ENCODE data around the gene FXYD6. TPM values are rescaled to one million over a fixed set of nuclear protein-coding genes. Genes with fewer than 3 reads are reported as not detected.

Gene FXYD6
- total RNA-seq, 1 experiment from 2014 or later = not detected

- Histone ChIP-seq H3K9me2 (replicated peaks; ENCODE audit: low read length) (no peaks in the 10 kb centered on the region), H3K9ac (ENCODE audit: low read length) (no peak overlapping the region), H4K20me1 (ENCODE audit: low read length) (no peaks in the 10 kb centered on the region), H3K36me3 (ENCODE audit: low read depth, low read length) (no peaks in the 10 kb centered on the region), H3K4me1 (ENCODE audit: insufficient read depth, low read length) (no peaks in the 10 kb centered on the region), H3K4me2 (ENCODE audit: low read length) (no peak overlapping the region), H3K79me2 (ENCODE audit: low read length) (no peaks in the 10 kb centered on the region), H3K27ac (ENCODE audit: low read length) (no peak overlapping the region), H2AFZ (ENCODE audit: low read length) (no peak overlapping the region), H3K4me3 (ENCODE audit: low read length) (no peak overlapping the region), H3F3A (ENCODE audit: low read length, unreplicated experiment) (no peaks in the 10 kb centered on the region), H3K9me3 (ENCODE audit: low read length) (no peaks in the 10 kb centered on the region), H3K27me3 (ENCODE audit: low read length) (peaks cover 84% of the 10 kb centered on the region)
- ATAC-seq = no peak
- DNase-seq = no peak
- no TSS peak for BruUV-seq (replicated peaks)
- intact Hi-C loops (cut with micrococcal nuclease) = no loop called here
- POLR2A ChIA-PET (ENCODE audit: unreplicated experiment) = no interaction called here
- TF ChIP-seq CTCF (conservative IDR thresholded peaks at IDR 0.05; ENCODE audit: low read depth, low read length) (no peak), EZH2phosphoT487 (IDR thresholded peaks at IDR 0.05; ENCODE audit: borderline replicate concordance, low read length) (no peak), EZH2 (IDR thresholded peaks at IDR 0.05; ENCODE audit: low read length, unreplicated experiment) (no peak)
- CTCF ChIA-PET = no interaction called here
Measured at GRCh38 chr11:117792241-117792640, 84.2 kb downstream of the FXYD6 start.

- ATAC-seq (no peak), DNase-seq (no peak)
- H3K9ac ChIP-seq (ENCODE audit: low read length) = no peak overlapping the region
- H3K36me3 ChIP-seq (ENCODE audit: low read depth, low read length) = no peaks in the 10 kb centered on the region
- no peak overlapping the region for H3K4me2 ChIP-seq (ENCODE audit: low read length)
- H3K4me1 ChIP-seq (ENCODE audit: insufficient read depth, low read length) = peaks cover 7% of the 10 kb centered on the region; the same call in 1 of the 2 replicates
- H3K9me3 ChIP-seq (ENCODE audit: low read length) = no peaks in the 10 kb centered on the region
- H2AFZ ChIP-seq (ENCODE audit: low read length) = no peak overlapping the region
- no peaks in the 10 kb centered on the region for H3F3A ChIP-seq (ENCODE audit: low read length, unreplicated experiment)
- no peak overlapping the region for H3K4me3 ChIP-seq (ENCODE audit: low read length)
- no TSS peak for BruUV-seq (replicated peaks)
- no peaks in the 10 kb centered on the region for H3K9me2 ChIP-seq (replicated peaks; ENCODE audit: low read length)
- intact Hi-C loops (cut with micrococcal nuclease) = no loop called here
- H4K20me1 ChIP-seq (ENCODE audit: low read length) = no peaks in the 10 kb centered on the region
- no peaks in the 10 kb centered on the region for H3K79me2 ChIP-seq (ENCODE audit: low read length)
- ChIA-PET POLR2A (ENCODE audit: unreplicated experiment) (no interaction called here), CTCF (no interaction called here)
- peaks cover 82% of the 10 kb centered on the region for H3K27me3 ChIP-seq (ENCODE audit: low read length)
- TF ChIP-seq EZH2 (IDR thresholded peaks at IDR 0.05; ENCODE audit: low read length, unreplicated experiment) (no peak), EZH2phosphoT487 (IDR thresholded peaks at IDR 0.05; ENCODE audit: borderline replicate concordance, low read length) (no peak), CTCF (conservative IDR thresholded peaks at IDR 0.05; ENCODE audit: low read depth, low read length) (no peak)
- no peak overlapping the region for H3K27ac ChIP-seq (ENCODE audit: low read length)
Measured at GRCh38 chr11:117790279-117790678, 86.2 kb downstream of the FXYD6 start.

- Histone ChIP-seq H3F3A (ENCODE audit: low read length, unreplicated experiment) (no peaks in the 10 kb centered on the region), H3K9me3 (ENCODE audit: low read length) (no peaks in the 10 kb centered on the region), H3K36me3 (ENCODE audit: low read depth, low read length) (no peaks in the 10 kb centered on the region), H3K27ac (ENCODE audit: low read length) (no peak overlapping the region), H3K4me3 (ENCODE audit: low read length) (no peak overlapping the region), H2AFZ (ENCODE audit: low read length) (no peak overlapping the region), H3K9ac (ENCODE audit: low read length) (no peak overlapping the region), H3K9me2 (replicated peaks; ENCODE audit: low read length) (no peaks in the 10 kb centered on the region), H3K79me2 (ENCODE audit: low read length) (no peaks in the 10 kb centered on the region), H3K27me3 (ENCODE audit: low read length) (peaks cover 82% of the 10 kb centered on the region), H3K4me2 (ENCODE audit: low read length) (no peak overlapping the region), H3K4me1 (ENCODE audit: insufficient read depth, low read length) (peaks cover 7% of the 10 kb centered on the region; the same call in 1 of the 2 replicates), H4K20me1 (ENCODE audit: low read length) (no peaks in the 10 kb centered on the region)
- POLR2A ChIA-PET (ENCODE audit: unreplicated experiment) = no interaction called here
- DNase-seq = no peak
- no peak for TF ChIP-seq EZH2phosphoT487 (IDR thresholded peaks at IDR 0.05; ENCODE audit: borderline replicate concordance, low read length)
- TF ChIP-seq CTCF (conservative IDR thresholded peaks at IDR 0.05; ENCODE audit: low read depth, low read length) = no peak
- no peak for TF ChIP-seq EZH2 (IDR thresholded peaks at IDR 0.05; ENCODE audit: low read length, unreplicated experiment)
- intact Hi-C loops (cut with micrococcal nuclease) = no loop called here
- no TSS peak for BruUV-seq (replicated peaks)
- ATAC-seq = no peak
- CTCF ChIA-PET = no interaction called here
Measured at GRCh38 chr11:117789241-117789640, 87.2 kb downstream of the FXYD6 start.

Other genes starting within 250 kb of the FXYD6 start
- gene DSCAML1, start 79.4 kb downstream of the FXYD6 start, total RNA-seq (2014; rRNA removed) = not detected in 2 replicates
- not detected in 2 replicates for gene FXYD2, start 51.9 kb downstream of the FXYD6 start, total RNA-seq (2014; rRNA removed)
- 2.2 and 2.9 TPM in 2 replicates for gene TMPRSS13, start 52.7 kb upstream of the FXYD6 start, total RNA-seq (2014; rRNA removed)
- not detected in 2 replicates for gene IL10RA, start 109.7 kb upstream of the FXYD6 start, total RNA-seq (2014; rRNA removed)
- gene TMPRSS4, start 200.4 kb upstream of the FXYD6 start, total RNA-seq (2014; rRNA removed) = 1.5 and 1.7 TPM in 2 replicates
- not detected in 2 replicates for gene SMIM35, start 210.3 kb upstream of the FXYD6 start, total RNA-seq (2014; rRNA removed)